GM19438 (cell line): ENCODE results near the gene SLC2A13.
"Not testable (repeated sequence)": the region's sequence is repeated elsewhere in the genome, so short reads cannot be mapped to it uniquely, and the experiment has no call there.

Experiments used
- ATAC-seq: cut with Tn5 transposase; IDR thresholded peaks from one replicate; pipeline ENCODE4 v1.9.1; 2021; ENCODE audit warnings: low read depth; ENCODE audit not compliant: unreplicated experiment

The SLC2A13 gene

GRCh38 chr12:39830171-39830570 lies 275.7 kb downstream of the SLC2A13 start:
- no peak for ATAC-seq

GRCh38 chr12:39824505-39825212 lies 281.2 kb downstream of the SLC2A13 start:
- no peak for ATAC-seq

- ATAC-seq: no peak
Measured at GRCh38 chr12:39816671-39817185, 289.2 kb downstream of the SLC2A13 start.

GRCh38 chr12:39815746-39816145 lies 290.1 kb downstream of the SLC2A13 start:
- no peak for ATAC-seq

- ATAC-seq: no peak
Measured at GRCh38 chr12:39814626-39815025, 291.3 kb downstream of the SLC2A13 start.

- ATAC-seq: no peak
Measured at GRCh38 chr12:39813776-39814175, 292.1 kb downstream of the SLC2A13 start.

GRCh38 chr12:39812456-39812855 lies 293.4 kb downstream of the SLC2A13 start:
- not testable (repeated sequence) for ATAC-seq

GRCh38 chr12:39807043-39807442 lies 298.8 kb downstream of the SLC2A13 start:
- no peak for ATAC-seq

GRCh38 chr12:39805651-39806050 lies 300.2 kb downstream of the SLC2A13 start:
- no peak for ATAC-seq

- no peak for ATAC-seq
Measured at GRCh38 chr12:39804898-39805297, 301.0 kb downstream of the SLC2A13 start.

- ATAC-seq: no peak
Measured at GRCh38 chr12:39804479-39804878, 301.4 kb downstream of the SLC2A13 start.

GRCh38 chr12:39803151-39803550 lies 302.7 kb downstream of the SLC2A13 start:
- ATAC-seq: no peak

GRCh38 chr12:39798977-39799376 lies 306.9 kb downstream of the SLC2A13 start:
- no peak for ATAC-seq

GRCh38 chr12:39798429-39798828 lies 307.5 kb downstream of the SLC2A13 start:
- ATAC-seq: no peak

- ATAC-seq: no peak
Measured at GRCh38 chr12:39795481-39795880, 310.4 kb downstream of the SLC2A13 start.

GRCh38 chr12:39792938-39793337 lies 312.9 kb downstream of the SLC2A13 start:
- ATAC-seq: no peak

- no peak for ATAC-seq
Measured at GRCh38 chr12:39788239-39788638, 317.6 kb downstream of the SLC2A13 start.

GRCh38 chr12:39785814-39786213 lies 320.1 kb downstream of the SLC2A13 start:
- not testable (repeated sequence) for ATAC-seq

- no peak for ATAC-seq
Measured at GRCh38 chr12:39782026-39782545, 323.8 kb downstream of the SLC2A13 start.

GRCh38 chr12:39780913-39781446 lies 324.9 kb downstream of the SLC2A13 start:
- ATAC-seq: no peak

GRCh38 chr12:39780411-39780912 lies 325.4 kb downstream of the SLC2A13 start:
- no peak for ATAC-seq
